Endothelial cell of hepatic sinusoid (primary cell): Measurements from ENCODE around the gene CEP85L.

Source experiments
- in situ Hi-C: cut with HindIII; loops from 2 replicates; pipeline ENCODE4 v1.10.0; 2017; ENCODE audit warnings: low sequenced_read_pairs

Gene CEP85L

GRCh38 chr6:118661831-118662230 is 10.4 kb upstream of the CEP85L start:
- in situ Hi-C loops: no loop called here

GRCh38 chr6:118660218-118660569 is 8.8 kb upstream of the CEP85L start:
- in situ Hi-C loops: no loop called here

- in situ Hi-C loops: no loop called here
Observed at GRCh38 chr6:118659513-118660217, 8.3 kb upstream of the CEP85L start.

GRCh38 chr6:118656847-118657451 is 5.6 kb upstream of the CEP85L start:
- in situ Hi-C loops: no loop called here

- in situ Hi-C loops: no loop called here
Observed at GRCh38 chr6:118652051-118652615, 742 bp upstream of the CEP85L start.

GRCh38 chr6:118650582-118651281 is 659 bp downstream of the CEP85L start:
- in situ Hi-C loops: no loop called here

GRCh38 chr6:118649918-118650581 is 1.3 kb downstream of the CEP85L start:
- in situ Hi-C loops: no loop called here

GRCh38 chr6:118648866-118649554 is 2.4 kb downstream of the CEP85L start:
- in situ Hi-C loops: no loop called here

GRCh38 chr6:118646977-118647376 is 4.4 kb downstream of the CEP85L start:
- in situ Hi-C loops: no loop called here

- in situ Hi-C loops: no loop called here
Observed at GRCh38 chr6:118645395-118645794, 6.0 kb downstream of the CEP85L start.

- in situ Hi-C loops: no loop called here
Observed at GRCh38 chr6:118644007-118644406, 7.4 kb downstream of the CEP85L start.

GRCh38 chr6:118641042-118641441 is 10.3 kb downstream of the CEP85L start:
- in situ Hi-C loops: no loop called here

GRCh38 chr6:118639054-118639964 is 12.1 kb downstream of the CEP85L start:
- in situ Hi-C loops: no loop called here

GRCh38 chr6:118638288-118638687 is 13.1 kb downstream of the CEP85L start:
- in situ Hi-C loops: no loop called here

GRCh38 chr6:118635909-118636735 is 15.3 kb downstream of the CEP85L start:
- in situ Hi-C loops: no loop called here

GRCh38 chr6:118632359-118632758 is 19.0 kb downstream of the CEP85L start:
- in situ Hi-C loops: no loop called here

- in situ Hi-C loops: no loop called here
Observed at GRCh38 chr6:118630923-118631322, 20.5 kb downstream of the CEP85L start.

- in situ Hi-C loops: no loop called here
Observed at GRCh38 chr6:118630067-118630466, 21.3 kb downstream of the CEP85L start.

GRCh38 chr6:118627724-118628123 is 23.7 kb downstream of the CEP85L start:
- in situ Hi-C loops: no loop called here
